CD4-positive, alpha-beta T cell treated with Interleukin-15 for 1 hour (primary cell): ENCODE measurements around the gene RNASE8.
"Not testable (repeated sequence)": the region's sequence is repeated elsewhere in the genome, so short reads cannot be mapped to it uniquely, and the experiment has no call there.

Source experiments
- DNase-seq: peaks from one replicate; pipeline ENCODE4 v3.0.0-alpha.2; 2020

RNASE8 gene

GRCh38 chr14:21030531-21030930 is 27.1 kb upstream of the RNASE8 start:
- no peak for DNase-seq

DNA sequence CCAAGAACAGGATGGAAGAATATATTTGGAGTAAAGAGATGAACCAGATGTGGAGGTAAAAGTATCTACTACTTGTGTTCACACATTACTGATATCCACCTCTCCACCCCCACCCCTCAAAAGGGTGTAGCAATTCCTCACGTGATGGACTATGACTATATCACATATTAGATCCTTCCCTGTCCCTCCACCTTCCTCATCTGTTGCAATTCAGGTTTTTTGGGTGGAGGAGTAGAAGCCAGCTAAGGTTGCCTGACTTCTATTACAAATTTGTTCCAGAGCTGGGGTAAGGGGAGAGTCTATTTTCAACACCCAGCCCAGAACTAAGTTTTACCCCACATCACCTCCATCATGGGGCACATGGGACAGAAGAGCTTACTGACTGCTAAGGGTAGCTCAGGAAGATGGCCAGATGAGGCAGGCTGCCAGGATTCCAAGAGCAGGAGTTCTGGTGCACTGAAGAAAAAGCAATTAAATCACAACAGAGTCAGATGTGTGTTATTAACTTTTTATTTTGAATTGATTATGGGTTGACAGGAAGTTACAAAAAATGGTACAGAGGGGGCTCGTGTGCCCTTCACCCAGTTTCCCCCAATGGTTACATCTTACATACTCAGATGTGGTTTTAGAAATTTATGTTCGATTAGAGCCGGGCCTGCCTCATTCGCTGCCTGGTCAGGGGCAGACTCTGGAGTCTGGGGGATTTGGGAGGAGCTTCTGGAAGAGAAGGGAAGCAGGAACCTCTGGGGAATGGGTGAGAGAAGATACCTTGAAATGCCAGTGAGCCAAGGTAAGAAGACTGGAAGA is 25.1 kb upstream of the RNASE8 start:
- no peak for DNase-seq

DNA sequence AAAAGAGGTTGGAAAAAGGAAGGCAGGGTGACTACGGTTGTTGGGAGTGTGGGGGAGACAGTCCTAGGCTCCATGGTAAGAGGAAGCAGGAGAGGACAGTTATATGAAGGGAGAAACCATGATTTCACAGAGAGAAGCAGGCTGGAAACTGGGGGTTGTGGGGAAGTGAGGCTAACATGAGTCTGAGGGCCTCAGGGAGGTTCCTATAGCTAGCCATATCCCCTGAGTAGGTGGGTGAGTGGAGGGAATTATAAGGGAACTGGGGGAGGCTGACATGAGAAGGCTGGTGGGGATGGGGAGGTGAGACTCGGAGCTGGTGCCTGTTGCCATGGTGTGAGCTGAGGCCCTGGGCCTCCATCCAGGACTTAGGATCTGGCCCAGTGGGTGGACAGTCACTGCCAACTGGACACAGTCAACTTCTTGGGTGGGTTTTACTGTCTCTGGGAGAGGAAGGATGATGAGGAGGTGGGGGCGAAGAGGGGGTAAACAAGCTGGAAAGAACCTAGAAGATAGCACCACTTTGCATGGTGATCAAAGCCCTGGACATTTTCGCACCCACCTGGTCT is 24.4 kb upstream of the RNASE8 start:
- DNase-seq: no peak

- DNase-seq: no peak
Measured at GRCh38 chr14:21034707-21035106, 22.9 kb upstream of the RNASE8 start, which contains the start of gene RNASE13. Gene RNASE13 (minus strand): TSS chr14:21034807. CDS start chr14:21034288, 519 bp downstream.

- no peak for DNase-seq
Measured at GRCh38 chr14:21036751-21037150, 20.9 kb upstream of the RNASE8 start.

- no peak for DNase-seq
Measured at GRCh38 chr14:21037156-21037555, 20.5 kb upstream of the RNASE8 start.

- no peak for DNase-seq
Measured at GRCh38 chr14:21038441-21039422, 18.9 kb upstream of the RNASE8 start.

- DNase-seq: no peak
Measured at GRCh38 chr14:21039585-21040369, 17.8 kb upstream of the RNASE8 start.

DNA sequence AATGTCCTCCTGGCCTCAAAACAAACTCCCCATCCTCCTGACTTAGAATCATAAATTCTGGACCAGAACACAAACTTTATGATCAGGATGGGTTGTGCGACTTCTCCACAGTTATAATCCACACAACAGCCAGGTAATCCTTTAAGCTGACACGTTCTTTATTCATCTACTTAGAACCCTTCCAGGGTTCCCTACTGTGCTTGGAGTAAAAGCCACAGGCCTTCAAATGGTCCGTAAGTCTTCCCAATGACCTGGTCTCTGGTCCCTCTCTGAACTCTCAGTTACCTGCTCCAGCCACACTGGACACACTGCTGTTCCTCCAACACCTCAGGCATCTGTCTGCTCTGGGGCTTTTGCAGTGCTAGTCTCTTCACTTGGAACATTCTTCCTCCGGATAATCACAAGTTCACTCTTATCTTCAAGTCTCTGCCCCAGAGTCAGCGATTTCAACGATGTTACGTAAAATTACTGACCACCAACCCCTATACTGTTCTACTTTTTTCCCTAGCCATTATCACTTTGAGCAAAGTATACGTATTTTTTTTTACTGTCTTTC is 17.2 kb upstream of the RNASE8 start:
- no peak for DNase-seq

GRCh38 chr14:21040941-21041340 is 16.7 kb upstream of the RNASE8 start:
- not testable (repeated sequence) for DNase-seq

DNA sequence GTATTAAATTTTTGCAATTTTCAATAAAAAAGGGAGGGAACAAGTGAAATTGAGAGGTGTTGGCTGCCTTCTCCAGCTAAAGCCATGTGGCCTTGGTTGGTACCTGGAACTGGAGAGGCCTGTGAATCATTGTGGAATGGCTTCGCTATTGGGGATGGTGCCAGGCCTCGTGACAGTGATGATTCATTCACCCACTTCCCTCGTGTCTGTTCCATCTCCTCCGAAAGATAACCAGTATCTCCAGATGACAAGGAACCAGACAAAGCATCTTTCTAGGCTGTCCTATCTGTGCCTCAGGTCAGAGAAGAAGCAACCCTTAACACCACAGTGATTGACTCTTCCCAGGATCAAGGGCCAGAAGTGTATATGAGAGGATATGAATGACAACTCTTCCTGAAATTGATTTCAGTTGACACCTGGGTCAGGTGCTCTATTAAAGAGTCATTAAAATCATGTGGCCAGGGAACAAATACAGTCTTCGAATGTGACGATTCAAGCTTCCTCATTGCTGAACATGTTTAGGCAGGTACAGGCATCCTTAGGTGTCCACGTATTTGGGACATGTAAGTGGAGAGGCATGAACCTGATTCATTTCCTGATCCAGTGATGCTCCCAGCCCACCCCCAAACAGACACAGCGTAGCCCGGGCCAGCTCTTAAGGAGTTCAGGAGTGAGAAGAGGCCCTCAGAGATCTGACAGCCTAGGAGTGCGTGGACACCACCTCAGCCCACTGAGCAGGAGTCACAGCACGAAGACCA is 15.8 kb upstream of the RNASE8 start, which contains the start of gene RNASE7:
TSS of gene RNASE7 (plus strand) at position 687 of the 758 bp plus-strand sequence. CDS start 631 bp downstream, outside the sequence.
- DNase-seq: no peak

- no peak for DNase-seq
Measured at GRCh38 chr14:21042918-21043317, 14.7 kb upstream of the RNASE8 start.

DNA sequence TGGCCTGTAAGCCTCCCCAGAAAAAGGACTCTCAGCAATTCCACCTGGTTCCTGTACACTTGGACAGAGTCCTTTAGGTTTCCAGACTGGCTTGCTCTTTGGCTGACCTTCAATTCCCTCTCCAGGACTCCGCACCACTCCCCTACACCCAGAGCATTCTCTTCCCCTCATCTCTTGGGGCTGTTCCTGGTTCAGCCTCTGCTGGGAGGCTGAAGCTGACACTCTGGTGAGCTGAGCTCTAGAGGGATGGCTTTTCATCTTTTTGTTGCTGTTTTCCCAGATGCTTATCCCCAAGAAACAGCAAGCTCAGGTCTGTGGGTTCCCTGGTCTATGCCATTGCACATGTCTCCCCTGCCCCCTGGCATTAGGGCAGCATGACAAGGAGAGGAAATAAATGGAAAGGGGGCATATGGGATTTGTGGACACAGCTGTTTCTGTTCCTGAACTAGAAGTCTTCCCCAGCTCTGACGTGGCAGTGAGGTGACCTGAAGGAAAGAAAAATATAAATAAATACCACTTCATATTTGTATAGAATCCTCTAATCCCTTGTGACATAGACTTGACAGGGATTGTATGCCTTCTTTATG is 14.1 kb upstream of the RNASE8 start:
- DNase-seq: no peak

DNA sequence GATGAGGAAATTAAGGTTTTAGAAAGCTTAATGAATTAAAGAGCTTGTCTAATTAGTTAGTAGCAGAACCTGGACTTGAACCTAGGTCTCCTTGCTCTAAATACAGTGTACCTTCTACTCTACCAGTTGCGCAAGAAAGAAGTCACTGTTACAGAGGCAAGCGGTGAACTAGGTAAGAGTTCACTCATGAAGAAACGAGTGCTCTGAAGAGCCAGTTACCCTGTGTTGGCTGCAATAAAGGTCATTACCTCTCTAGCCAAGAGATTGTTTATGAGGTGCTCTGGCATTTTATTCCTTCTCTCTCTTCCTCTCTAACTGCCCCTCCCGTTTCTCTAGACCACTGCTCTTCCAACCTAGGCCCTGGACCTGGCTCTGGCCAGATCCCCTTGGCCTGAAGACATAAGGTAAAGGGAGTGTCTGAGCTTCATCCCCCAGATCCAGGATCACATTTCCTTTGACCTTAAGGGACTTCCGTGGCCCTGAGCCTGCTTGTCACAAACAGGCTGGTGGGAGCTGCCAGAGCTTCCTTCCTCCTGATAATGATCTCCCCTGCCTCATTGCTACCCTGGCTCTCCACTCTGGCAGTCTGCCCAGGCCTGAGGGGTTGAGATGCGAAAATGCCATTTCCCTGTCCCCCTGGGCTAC is 13.5 kb upstream of the RNASE8 start:
- no peak for DNase-seq

- no peak for DNase-seq
Measured at GRCh38 chr14:21047378-21047781, 10.2 kb upstream of the RNASE8 start.

DNA sequence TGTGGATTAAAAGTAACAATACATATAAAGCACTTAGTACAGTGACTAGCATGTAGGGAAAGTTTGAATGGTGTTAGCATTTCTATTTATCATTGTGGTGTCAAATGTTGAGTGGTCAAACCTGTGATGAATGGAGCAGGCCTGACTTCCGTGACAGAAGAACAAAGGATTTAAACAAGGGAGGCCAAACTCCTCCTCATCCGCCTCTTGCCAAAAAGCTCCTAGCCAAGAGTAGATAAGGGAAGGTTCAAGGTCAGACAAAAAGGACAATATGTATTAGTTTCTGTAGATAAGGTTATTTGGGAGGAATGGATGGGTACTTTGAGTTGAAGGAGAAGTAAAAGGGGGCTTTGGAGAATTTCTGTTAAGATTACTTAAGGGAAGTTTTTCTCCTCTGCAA is 9.0 kb upstream of the RNASE8 start:
- DNase-seq: no peak

DNA sequence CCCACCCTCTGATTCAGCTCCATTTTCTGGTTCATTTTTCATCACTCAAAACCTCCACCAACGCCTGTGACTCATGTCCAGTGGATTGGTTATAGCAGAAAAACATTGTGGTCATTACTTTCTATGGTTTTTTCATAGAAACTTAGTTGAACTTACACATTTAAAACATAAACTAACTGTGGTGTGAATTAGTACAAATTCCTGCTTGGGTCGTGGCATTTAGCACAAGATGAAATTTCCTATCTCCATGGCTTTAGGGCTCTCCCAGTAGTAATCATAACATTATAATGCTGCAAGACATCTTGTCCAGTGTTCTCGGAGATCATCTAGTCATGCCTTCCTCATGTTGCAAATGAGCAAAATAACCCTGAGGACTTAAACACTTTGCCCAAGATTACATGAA is 8.3 kb upstream of the RNASE8 start:
- DNase-seq: no peak

DNA sequence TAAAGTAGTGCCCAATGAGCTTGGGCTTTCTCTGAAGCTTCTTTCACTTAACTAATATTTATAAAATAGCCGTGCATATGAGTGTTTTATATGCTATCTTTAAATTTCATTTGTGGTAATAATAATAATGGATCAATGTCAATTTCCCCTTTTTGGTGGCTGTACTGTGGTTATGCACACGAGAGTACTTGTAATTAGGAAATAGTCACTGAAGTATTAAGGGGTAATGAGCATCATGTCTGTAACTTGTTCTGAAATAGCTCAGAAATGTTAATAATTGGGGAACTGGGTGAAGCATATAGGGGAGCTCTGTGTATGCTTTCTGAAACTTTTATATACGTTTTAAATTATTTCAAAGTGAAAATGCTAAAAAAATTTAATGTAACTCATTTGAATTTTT is 7.0 kb upstream of the RNASE8 start:
- no peak for DNase-seq

- no peak for DNase-seq
Measured at GRCh38 chr14:21053184-21054122, 4.2 kb upstream of the RNASE8 start.
